Right ventricle myocardium superior (tissue), 1 donor: ENCODE measurements around the gene PCTP. TPM values are rescaled to one million over a fixed set of nuclear protein-coding genes. Genes with fewer than 3 reads are reported as not detected.

Experiments used
- ATAC-seq: fragments of 200-7000 bp; cut with Tn5 transposase; one replicate; pipeline ENCODE4 v1.9.1; 2020; ENCODE audit warnings: mild to moderate bottlenecking; ENCODE audit not compliant: poor library complexity
- DNase-seq: peaks from one replicate; pipeline ENCODE4 v3.0.0-alpha.2; 2020
- intact Hi-C: fragments of 100-400 bp; cut with DNase I; formaldehyde crosslinking; loops from one replicate; pipeline ENCODE4 v1.11.2; 2022
- total RNA-seq: library from RNA; stranded (reverse); fragmentation: NEBNext Ultra II Directional; extraction: Animal tissue kit (Norgen Biotek cat#: 25700); gene quantifications from one replicate; pipeline ENCODE4 v1.2.1, GENCODE V29; 2021
- donor health status: DM: no; HTN: yes; CAD: no; lungs with severe emphysema.

Gene PCTP
- total RNA-seq, 1 donor from 2014 or later = 19.1 TPM

DNA sequence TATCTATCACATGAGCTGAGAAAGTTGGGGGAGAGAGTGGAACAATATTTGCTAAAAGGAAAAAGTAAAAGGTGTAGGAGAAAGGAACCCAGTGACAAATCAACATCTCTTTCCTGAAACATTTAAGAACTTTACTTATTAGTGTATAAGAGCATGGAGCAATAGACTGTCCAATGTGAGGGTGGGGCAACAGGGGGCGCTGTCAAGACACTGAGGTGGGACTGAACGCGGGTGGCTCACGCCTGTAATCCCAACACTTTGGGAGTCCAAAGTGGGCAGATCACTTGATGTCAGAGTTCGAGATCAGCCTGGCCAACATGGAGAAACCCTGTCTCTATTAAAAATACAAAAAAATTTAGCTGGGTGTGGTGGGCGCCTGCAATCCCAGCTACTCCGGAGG, 21.2 kb downstream of the PCTP start:
- ATAC-seq = no peak
- intact Hi-C loops = no loop called here
- no peak for DNase-seq

DNA sequence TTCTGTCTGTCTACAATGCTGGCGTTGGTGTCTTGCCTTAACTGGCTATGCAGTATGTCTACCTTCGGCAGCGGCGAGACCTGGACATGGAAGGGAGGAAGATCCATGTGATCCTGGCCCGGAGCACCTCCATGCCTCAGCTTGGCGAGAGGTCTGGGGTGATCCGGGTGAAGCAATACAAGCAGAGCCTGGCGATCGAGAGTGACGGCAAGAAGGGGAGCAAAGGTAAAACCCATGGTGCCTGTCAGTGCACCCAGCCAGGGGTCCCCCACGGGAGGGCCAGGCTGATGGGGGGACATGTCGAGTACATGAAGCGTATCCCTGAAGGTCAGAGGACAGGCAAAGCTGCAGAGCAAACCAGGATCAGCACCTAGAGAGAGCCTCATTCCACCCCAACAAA, 22.8 kb downstream of the PCTP start:
- ATAC-seq (no peak), DNase-seq (no peak)
- intact Hi-C loops = no loop called here

DNA sequence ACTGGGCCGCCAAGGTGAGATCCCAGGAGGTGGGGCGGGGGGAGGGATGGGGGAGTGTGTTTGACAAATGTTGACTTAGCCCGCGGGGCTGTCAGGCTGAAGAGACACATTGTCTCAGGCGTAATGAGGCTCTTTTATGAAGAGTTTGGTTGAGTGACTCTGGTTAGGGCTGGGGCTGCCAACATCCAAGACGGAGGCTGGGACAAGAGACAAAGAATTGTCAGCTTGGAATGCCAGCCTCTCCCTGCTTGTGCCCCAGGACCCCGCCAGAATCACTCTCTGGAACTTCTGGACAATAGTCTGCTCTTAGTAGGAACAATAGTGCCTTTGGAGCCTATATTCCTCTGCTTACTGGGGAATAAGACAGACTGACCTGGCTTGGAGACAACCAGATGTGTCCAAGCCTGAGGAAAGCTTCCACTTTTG, 24.0 kb downstream of the PCTP start:
- DNase-seq = no peak
- ATAC-seq = no peak
- intact Hi-C loops = no loop called here

DNA sequence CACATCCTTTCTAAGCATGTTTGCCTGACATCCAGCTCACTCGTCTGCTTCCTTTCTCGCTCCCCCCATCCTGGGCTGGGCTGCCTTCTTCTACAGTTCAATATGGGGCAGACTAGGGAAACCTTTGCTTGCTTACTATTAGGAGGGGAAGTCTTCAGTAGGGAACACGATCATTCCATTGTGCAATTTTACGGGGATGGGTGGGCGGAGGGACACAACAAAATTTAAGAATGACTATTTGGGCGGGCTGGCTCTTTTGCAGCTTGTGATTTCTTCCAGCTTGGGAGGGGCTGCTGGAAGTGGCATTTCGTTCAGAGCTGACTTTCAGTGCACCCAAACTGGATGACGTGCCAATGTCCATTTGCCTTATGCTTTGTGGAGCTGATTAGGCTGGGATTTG, 25.4 kb downstream of the PCTP start:
- intact Hi-C loops = no loop called here
- DNase-seq = no peak
- no peak for ATAC-seq

DNA sequence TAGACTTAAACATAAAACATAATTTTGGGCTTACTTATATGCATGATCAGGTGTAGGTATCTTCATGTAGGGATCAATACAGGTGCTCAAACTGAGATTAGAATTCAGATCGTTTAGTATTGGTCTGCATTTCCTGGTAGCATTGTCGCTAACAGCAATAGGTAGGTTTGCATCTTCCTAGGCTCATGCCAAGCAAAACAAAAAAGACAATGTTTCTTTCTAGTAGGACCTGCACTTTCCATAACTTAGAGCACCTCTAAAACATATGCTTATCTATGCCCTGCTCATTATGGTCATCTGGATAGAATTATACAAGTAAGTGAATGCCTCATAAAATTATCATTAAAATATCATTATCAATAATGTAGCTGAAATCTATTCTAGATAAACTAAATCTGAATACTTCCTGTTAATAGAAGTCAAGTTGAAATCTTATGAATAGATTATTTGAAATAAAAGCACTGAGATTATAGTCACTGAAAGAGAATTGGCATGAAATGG, 26.7 kb downstream of the PCTP start:
- no peak for DNase-seq
- ATAC-seq = no peak
- intact Hi-C loops = no loop called here

DNA sequence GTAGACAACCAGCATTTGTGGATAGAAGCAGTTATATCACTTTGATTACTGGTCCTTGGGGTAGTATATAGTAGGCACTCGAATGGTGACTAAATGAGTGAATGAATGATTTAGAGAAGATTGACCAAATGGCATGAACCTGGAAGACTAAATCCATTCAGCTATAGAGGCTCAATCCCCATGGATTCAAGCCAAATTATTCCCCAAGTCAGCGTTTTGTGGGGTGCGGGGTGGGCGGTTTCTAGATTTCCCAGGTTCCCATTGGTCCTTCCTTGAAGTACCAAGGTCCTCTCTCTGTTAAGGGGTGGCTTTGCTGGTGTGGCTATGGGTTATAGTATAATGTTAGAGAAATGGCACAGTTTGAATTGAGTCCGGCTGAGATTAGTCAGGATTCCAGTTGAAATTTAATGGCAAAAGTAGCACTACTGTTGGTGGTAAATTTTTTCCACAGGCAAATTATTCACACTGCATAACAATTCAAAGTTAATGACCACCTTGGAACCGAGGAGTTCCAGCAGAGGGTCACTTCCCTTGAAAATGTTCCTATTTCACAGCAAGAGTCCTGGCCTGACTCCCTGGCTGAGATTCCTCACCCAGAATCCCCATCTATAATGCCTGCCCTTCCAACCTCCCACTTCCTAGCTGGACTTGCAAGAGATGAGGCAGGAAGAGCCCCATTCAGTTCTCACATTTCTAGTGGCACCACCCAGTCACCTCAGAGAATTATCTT, 27.7 kb downstream of the PCTP start:
- DNase-seq (no peak), ATAC-seq (no peak)
- intact Hi-C loops = no loop called here

DNA sequence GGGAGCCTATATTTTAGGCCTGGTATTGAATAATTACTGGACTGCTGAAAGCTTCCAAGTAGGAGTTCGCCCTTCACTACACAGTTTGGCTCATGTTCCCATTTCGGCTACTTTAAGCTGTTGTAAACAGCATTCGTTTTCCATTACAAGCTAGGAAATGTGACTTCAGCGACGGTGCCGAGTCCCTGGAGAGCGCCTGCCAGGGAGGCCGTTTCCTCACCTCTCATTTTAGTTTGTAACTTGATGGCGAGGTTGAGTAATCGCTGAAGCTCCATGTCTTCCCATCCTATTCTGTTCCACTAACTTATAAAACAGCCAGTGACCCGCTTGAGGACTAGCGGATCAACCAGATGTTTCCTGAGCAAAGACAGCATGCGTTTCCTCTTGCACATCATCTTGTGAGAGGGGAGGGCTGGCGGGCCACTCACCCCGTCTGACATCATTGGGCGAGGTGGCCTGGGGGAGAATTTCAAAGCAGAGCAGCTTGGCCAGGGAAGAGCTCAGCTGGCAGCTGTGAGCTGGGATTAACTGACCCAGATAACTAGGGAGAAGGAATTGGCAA, 32.9 kb downstream of the PCTP start:
- peak; percentile 92 for ATAC-seq
- peak; percentile 85 for DNase-seq
- intact Hi-C loops = no loop called here

DNA sequence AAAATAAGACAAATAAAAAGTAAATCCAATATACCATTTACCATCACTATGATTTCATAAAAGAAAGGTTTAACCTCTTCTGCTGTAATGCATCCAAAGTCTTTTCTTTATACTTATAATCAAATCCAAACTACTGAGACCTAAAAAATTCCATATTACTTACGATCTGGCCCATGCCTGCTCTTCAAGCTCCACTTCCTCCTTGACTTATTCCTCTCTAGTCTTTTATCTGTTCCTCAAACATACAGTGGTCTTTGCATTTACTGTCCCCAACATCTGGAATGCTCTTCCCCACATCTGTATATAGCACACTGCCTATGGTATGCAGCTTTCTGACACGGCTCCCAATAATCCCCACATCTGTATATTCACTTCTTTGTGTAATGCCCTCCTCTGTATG, 33.8 kb downstream of the PCTP start:
- DNase-seq = no peak
- no peak for ATAC-seq
- intact Hi-C loops = no loop called here

DNA sequence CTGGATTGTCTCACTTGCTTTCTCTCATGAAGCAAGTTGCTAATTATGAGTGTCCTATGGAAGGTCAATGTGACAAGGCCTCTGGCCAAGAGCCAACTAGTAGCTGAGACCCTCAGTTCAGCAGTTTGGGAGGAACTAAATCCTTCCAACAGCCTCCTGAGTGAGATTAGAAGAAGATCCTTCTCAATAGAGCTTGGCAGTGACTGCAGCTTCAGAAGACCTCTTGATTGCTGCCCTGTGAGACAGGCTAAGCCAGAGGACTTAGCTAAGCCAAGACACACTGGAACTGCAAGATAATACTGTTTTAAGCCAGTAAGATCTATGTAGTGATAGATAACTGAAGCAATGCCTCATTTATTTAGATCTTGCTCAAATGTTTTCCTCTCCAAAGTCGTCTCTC, 34.3 kb downstream of the PCTP start:
- intact Hi-C loops = no loop called here
- ATAC-seq (no peak), DNase-seq (no peak)

DNA sequence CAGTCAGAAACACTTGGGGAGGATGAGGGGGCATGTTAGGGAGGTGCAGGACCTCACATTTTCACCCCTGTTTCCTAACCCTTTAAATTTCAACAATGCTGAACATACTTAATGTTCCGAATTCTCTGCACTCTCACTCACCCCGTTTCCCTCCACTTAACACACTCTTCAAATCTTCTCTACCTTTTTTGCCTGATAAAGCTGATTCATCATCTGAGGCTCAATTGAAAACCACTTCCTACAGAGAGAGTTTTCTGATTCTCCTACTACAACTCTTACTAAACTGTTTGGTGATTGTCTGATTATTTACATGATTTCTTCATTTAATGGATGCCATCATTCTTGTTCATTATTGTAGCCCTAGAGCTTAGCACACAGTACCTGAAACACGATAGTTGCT, 42.4 kb downstream of the PCTP start:
- DNase-seq = no peak
- no peak for ATAC-seq
- intact Hi-C loops = no loop called here

DNA sequence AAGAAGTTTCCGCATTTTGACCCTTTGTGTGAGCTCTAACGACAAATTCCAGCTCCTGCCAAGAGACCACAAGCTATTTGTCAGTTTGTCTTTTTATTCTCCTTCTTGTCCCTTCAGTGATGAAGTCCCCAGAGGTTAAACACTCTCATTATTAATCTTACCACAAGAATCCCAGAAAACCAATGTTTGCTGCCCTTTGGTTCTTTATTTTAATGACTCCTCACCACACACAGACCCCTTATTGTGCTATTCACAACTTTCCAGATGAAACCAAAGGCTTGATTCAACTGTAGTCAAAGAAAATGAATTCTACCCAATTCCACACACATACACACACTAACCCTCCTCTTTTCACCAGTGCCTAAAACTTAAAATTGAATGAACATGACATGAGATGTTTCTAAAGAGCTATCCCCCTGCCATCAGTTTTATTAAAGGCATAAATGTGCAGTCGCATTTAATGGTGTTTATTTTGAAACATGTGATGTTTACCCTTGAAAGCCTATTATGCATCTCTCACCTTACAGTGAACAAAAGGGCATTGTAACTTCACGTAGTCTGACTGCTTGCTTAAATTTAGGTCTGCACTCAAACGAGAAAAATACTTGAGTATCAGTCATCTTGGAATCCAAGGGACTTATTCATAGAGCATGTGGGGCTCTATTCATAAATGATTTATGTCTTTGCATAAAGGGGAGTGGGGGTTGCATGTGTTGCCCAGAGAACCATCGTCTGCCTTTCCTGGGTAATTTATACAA, 44.1 kb downstream of the PCTP start:
- intact Hi-C loops = no loop called here
- DNase-seq = no peak
- no peak for ATAC-seq

DNA sequence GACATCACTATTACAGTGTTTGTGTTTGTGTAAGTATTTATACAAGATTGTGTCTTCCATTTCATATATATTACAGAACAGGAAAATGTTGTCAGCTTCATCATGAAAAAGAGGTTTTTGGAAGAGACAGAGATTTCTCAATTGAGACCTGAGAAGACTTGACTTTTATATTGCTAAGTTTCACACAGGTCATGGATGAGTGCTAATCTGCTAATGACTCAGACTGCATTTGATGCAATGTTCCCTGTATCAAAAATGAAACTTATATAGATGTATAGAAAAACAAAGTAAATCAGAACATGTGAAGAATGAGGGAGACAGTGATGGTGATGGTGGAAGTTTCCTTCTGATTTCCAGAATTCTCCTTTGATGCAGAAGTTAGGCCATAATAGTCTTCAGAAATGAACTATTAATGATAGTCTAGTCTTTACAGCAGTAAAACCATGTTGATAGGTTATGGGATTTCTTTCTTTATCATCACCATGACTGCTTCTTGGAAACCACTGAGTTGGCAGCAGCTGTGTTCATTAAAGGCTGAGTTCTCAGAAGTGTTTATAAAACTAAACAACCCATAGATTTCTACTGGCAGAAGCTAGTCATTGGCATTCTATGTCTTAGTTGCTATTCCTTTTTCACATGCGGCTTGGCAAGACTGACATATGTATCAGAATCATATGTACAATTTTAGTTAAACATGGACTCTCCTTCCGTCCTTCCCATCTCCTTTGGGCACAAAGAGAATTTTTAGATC, 56.1 kb downstream of the PCTP start:
- DNase-seq (no peak), ATAC-seq (no peak)
- intact Hi-C loops = no loop called here

DNA sequence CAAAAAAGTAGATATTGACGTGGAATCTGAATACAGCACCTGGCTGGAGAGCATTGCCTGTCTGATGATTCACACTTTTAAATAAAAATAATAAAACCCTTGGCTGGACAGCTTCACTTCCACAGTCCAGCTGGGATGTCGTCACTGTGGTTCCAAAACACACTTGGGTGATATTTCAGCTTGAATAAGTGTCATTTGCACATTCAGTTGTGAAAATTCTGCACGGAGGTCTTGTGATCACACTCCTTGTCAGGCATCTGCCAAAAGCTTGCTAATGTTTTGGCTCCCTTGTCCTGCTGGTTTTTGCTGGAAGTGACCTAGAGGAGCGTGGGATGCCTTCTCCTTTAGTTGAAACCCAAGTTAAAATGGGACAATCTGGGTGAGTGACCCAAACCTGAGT, 60.7 kb downstream of the PCTP start:
- DNase-seq (no peak), ATAC-seq (peak; percentile 48)
- intact Hi-C loops = no loop called here

DNA sequence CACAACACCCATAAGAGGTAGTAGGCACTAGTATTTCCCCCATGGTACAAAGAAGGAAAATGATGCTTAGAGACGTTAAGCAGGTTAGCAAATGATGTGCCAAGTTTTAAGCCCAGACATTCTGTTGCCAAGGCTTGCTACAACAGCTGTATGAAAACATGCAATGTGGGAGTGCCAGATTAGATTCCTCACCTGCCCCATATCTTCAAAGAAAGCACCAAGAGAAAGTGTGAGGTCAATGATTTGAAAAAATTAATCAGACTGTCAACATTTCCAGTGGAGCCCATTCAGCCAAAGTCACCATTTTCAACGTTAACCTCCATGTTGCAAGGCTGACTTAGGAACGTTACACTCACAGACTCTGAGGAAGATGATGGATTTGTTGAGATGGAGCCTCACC, 61.5 kb downstream of the PCTP start:
- intact Hi-C loops = no loop called here
- ATAC-seq = no peak
- DNase-seq = no peak

DNA sequence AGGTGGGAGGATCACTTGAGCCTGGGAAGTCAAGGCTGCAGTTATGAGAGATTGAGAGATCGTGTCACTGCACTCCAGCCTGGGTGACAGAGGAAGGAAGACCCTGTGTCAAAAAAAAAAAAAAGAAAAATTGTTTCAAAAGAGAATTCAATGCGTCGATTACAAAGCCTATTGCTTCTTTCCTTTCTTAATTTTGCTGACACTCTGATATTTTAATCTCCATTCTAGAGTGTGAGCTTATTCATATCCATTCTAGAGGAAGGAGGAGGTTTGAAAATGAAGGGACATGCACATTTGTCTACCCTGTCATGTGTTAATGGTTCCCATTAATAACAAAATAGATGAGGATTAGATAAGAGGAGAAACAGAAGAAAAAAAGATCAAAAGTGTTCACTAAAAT, 63.1 kb downstream of the PCTP start:
- intact Hi-C loops = no loop called here
- ATAC-seq (peak; percentile 27), DNase-seq (no peak)

DNA sequence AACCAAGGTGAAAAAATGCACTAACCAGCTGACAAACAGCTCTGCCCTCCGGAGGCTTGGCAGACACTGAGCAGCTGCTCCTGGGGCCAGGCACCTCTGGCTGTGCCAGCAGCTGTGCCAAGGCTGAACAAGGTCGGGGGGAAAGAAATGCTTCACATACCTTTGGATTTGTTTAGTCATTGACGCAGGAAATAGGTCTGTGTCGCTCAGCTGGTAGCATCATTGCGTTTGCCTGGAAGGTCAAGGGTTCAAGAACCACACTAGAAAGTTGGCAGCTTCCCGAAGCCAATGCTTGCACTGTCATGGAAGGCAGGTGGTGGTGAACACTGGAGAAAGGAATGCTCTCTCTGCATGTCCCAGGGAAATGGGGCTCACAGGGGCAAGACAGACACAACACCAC, 63.5 kb downstream of the PCTP start:
- peak; percentile 95 for ATAC-seq
- intact Hi-C loops = no loop called here

DNA sequence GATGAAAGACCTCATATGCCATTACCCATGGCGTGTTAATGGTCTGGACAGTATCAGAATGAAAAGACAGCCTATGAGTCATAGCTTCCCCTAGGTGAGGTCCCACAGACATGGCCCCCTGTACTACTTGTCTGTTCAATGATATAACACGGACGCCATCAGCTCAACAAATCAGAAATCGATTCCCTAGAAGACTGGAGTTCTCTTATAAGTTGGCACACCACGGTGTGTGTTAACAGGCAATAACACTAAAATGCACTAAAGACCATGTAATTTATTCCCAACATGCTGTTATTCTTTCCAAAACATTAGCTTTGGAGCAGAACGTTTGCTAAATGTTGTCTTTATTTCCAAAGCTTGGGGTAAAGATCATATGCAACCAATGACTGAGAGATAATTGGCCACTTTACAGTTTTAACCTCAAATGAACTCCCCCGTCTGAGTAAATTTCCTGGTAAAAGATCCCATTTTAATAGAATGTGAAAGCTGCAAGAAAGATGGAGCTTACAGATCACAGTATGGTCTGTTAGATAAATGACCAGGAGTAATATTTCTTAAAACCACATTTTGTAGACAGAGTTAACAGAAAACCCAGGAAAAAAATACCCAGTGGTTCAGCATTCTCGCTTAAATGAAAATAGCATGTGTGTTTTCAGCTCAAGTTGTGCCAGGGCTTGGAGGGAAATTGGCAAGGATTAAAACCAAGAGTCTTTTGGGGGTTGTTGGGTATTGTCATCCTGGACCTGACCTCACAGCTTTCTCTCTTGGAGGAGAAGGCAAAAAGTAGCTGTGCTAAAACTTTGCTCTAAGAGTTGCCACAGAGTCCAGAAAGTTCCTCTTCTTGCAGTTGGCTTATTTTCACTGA, 65.9 kb downstream of the PCTP start:
- intact Hi-C loops = no loop called here
- ATAC-seq (no peak), DNase-seq (no peak)

More for the DNA sequence above, 63.5 kb downstream of the PCTP start:
- DNase-seq = peak; percentile 70

DNA sequence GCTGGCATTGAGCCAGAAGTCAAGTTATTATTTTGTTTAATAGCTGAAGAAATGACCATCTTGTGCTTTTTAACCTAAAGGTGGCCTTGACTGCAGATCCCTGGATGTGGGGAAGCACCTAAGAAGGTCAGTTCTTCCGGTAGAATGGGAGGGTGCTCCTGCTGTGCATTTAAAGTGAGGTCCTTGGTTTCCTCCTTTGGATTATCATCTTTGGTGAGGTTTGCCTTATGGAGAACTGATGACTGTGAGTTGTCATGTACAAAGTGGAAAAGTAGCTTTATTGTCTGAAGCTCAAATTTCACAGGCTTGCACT, 66.5 kb downstream of the PCTP start:
- ATAC-seq (no peak), DNase-seq (no peak)
- intact Hi-C loops = no loop called here

DNA sequence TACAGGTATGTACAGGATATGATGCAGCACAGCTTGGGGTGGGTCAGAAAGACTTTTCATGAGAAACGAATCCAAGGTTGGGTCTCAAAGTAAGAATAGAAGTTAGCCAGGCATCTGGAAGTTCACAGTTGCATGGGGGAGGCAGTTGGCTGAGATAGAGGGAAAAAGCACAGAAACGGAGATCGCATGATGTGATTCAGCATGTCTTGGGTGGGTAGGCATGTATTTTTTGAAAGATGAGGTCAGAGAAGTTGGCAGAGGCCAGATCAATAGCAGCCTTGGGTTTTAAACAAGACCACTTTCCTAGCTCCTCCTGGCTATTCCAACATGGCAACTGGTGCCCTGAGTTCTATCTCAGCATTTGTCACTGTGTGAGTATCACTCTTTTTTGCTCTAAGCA, 67.2 kb downstream of the PCTP start:
- intact Hi-C loops = no loop called here
- ATAC-seq = no peak
- no peak for DNase-seq
